Ectodermal cell (in vitro differentiated cells): ENCODE results near the gene BRDT.

Experiments used
- H3K27ac ChIP-seq: 2 replicates; pipeline ENCODE4 v1.7.0; 2013; ENCODE audit warnings: mild to moderate bottlenecking, low read depth, low read length; ENCODE audit not compliant: insufficient read depth, poor library complexity, severe bottlenecking
- H3K27me3 ChIP-seq: 2 replicates; pipeline ENCODE4 v1.7.0; 2013; ENCODE audit warnings: mild to moderate bottlenecking, low read length; ENCODE audit not compliant: insufficient read depth, control insufficient read depth, poor library complexity, severe bottlenecking
- H3K36me3 ChIP-seq: one replicate; pipeline ENCODE4 v1.7.0; 2013; ENCODE audit warnings: low read length; ENCODE audit not compliant: control insufficient read depth, insufficient read depth
- H3K4me1 ChIP-seq: one replicate; pipeline ENCODE4 v1.7.0; 2013; ENCODE audit warnings: low read length; ENCODE audit not compliant: control insufficient read depth, insufficient read depth
- H3K4me3 ChIP-seq: 2 replicates; pipeline ENCODE4 v1.7.0; 2013; ENCODE audit warnings: low read depth, low read length, control low read depth; ENCODE audit not compliant: insufficient read depth
- H3K9me3 ChIP-seq: 2 replicates; pipeline ENCODE4 v1.7.0; 2013; ENCODE audit warnings: mild to moderate bottlenecking, low read length, moderate library complexity; ENCODE audit not compliant: control insufficient read depth
- WGBS, 2 experiments: methylation state at CpG; one replicate each; pipeline ENCODE4 v1.1.7; 2013; ENCODE audit warnings: missing lambda C conversion rate in 2 of 2; 5-methylcytosine and 5-hydroxymethylcytosine counted together

BRDT gene

DNA sequence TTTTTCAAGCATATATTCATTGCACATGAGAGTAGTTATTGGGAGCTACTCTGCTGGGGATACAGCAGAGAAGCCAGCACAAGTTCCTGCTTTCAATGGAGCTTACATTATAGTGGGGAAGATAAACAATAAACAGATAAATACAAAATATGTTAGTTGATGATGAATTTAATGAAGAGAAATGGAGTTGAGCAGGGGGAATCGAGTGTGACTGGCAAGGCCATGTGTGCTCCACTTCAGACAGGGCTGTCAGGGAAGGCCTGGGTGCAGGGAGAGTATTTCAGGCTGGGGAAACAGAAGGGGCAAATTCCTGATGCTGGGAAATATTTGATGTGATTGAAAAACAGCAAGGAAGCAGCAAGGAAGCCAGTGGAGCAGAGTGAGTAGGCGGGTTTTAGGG, 21.2 kb upstream of the BRDT start:
- WGBS, 2 experiments: 94 to 96% methylated on average over 2 of the region's 2 CpGs
- Histone ChIP-seq H3K9me3 (no peaks in the 10 kb centered on the region), H3K4me3 (no peak overlapping the region), H3K27me3 (no peaks in the 10 kb centered on the region), H3K4me1 (no peaks in the 10 kb centered on the region), H3K36me3 (no peaks in the 10 kb centered on the region), H3K27ac (no peak overlapping the region)

GRCh38 chr1:91929250-91929649, 20.0 kb upstream of the BRDT start:
- H3K27ac ChIP-seq: peak overlapping the region; percentile 33
- H3K27me3 ChIP-seq: no peaks in the 10 kb centered on the region
- no peaks in the 10 kb centered on the region for H3K9me3 ChIP-seq
- WGBS, 2 experiments: 62% methylated on average over 2 of the region's 2 CpGs
- H3K4me3 ChIP-seq: no peak overlapping the region
- no peaks in the 10 kb centered on the region for H3K36me3 ChIP-seq
- no peaks in the 10 kb centered on the region for H3K4me1 ChIP-seq

DNA sequence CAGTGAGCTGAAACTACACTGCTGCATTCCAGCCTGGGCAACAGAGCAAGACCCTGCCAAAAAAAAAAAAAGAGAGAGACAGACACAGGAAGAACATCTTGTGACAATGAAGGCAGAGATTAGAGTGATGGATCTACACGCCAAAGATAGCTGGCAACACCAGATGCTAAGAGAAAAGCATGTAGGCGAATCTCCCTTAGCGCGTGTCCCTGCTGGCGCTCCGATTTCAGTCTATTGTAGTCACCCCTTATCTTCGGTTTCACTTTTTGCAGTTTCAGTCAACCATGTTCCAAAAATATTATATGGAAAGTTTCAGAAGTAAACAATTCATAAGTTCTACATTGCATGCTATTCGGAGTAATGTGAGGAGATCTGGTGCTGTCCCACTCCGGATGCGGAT, 11.6 kb upstream of the BRDT start:
- Histone ChIP-seq H3K4me1 (no peaks in the 10 kb centered on the region), H3K36me3 (no peaks in the 10 kb centered on the region), H3K27ac (no peak overlapping the region), H3K27me3 (no peaks in the 10 kb centered on the region), H3K9me3 (no peaks in the 10 kb centered on the region), H3K4me3 (no peak overlapping the region)
- whole genome bisulfite sequencing, 2 experiments: 96 to 97% methylated on average over 10 of the region's 10 CpGs

DNA sequence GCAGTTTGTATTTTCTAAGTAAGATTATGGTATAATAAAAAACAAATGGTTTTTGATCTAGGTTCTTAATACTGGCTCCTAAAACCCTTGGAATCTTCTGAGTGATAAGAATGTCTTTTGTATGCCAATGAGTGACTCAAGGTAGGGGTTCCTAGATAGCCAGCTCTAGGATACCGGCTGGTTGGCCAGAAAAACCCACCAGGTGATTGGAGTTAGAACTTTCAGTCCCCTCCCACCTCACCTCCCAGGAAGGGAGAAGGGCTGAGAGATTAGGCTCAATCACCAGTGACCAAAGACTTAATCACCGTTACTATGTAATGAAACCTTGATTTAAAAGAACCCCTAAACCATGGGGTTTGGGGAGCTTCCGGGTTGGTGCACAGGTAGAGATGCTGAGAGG, 8.7 kb upstream of the BRDT start:
- no peaks in the 10 kb centered on the region for H3K9me3 ChIP-seq
- no peaks in the 10 kb centered on the region for H3K27me3 ChIP-seq
- no peaks in the 10 kb centered on the region for H3K4me1 ChIP-seq
- 88 to 90% methylated on average over 3 of the region's 3 CpGs for WGBS, 2 experiments
- no peak overlapping the region for H3K4me3 ChIP-seq
- H3K36me3 ChIP-seq: no peaks in the 10 kb centered on the region
- H3K27ac ChIP-seq: no peak overlapping the region

DNA sequence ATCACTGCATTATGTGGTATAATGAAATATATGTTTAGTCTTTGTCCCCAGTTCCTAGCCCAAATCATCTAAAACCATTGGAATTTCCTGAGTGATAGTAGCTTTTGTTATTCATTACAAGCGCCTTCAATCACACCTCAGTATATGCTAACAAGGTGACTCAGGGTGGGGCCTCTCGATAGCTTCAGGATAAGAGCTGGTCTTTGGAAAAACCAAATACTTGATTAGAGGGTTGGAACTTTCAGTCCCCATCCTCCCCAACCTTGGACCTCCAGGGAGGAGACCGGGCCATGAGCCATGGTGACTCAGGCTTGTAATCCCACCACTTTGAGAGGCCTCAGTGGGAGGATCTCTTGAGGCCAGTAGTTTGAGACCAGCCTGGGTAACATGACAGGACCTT, 5.1 kb upstream of the BRDT start:
- H3K9me3 ChIP-seq: no peaks in the 10 kb centered on the region
- H3K27me3 ChIP-seq: no peaks in the 10 kb centered on the region
- WGBS, 2 experiments: 74% methylated on average over 2 to 3 of the region's 3 CpGs

GRCh38 chr1:91948097-91948496, 1.1 kb upstream of the BRDT start:
- 92 to 93% methylated on average over 4 of the region's 4 CpGs for WGBS, 2 experiments
- Histone ChIP-seq H3K9me3 (no peaks in the 10 kb centered on the region), H3K4me3 (no peak overlapping the region), H3K36me3 (no peaks in the 10 kb centered on the region), H3K27ac (no peak overlapping the region), H3K27me3 (no peaks in the 10 kb centered on the region), H3K4me1 (no peaks in the 10 kb centered on the region)

More for the DNA sequence above, 5.1 kb upstream of the BRDT start:
- Histone ChIP-seq H3K4me3 (no peak overlapping the region), H3K4me1 (no peaks in the 10 kb centered on the region), H3K27ac (no peak overlapping the region), H3K36me3 (no peaks in the 10 kb centered on the region)

GRCh38 chr1:91948501-91949355, 473 bp upstream of the BRDT start:
- Histone ChIP-seq H3K36me3 (no peaks in the 10 kb centered on the region), H3K27me3 (no peaks in the 10 kb centered on the region), H3K4me1 (no peaks in the 10 kb centered on the region), H3K4me3 (no peak overlapping the region), H3K9me3 (no peaks in the 10 kb centered on the region), H3K27ac (no peak overlapping the region)
- WGBS, 2 experiments: 93 to 95% methylated on average over 28 to 29 of the region's 29 CpGs

GRCh38 chr1:91952187-91952586, 3.0 kb downstream of the BRDT start:
- H3K27ac ChIP-seq: no peak overlapping the region
- no peaks in the 10 kb centered on the region for H3K36me3 ChIP-seq
- 43 to 48% methylated on average over 2 of the region's 2 CpGs for WGBS, 2 experiments
- no peaks in the 10 kb centered on the region for H3K27me3 ChIP-seq
- H3K9me3 ChIP-seq: no peaks in the 10 kb centered on the region
- no peak overlapping the region for H3K4me3 ChIP-seq
- H3K4me1 ChIP-seq: no peaks in the 10 kb centered on the region

- no peak overlapping the region for H3K27ac ChIP-seq
Measured at GRCh38 chr1:91958926-91959325, 9.7 kb downstream of the BRDT start.

DNA sequence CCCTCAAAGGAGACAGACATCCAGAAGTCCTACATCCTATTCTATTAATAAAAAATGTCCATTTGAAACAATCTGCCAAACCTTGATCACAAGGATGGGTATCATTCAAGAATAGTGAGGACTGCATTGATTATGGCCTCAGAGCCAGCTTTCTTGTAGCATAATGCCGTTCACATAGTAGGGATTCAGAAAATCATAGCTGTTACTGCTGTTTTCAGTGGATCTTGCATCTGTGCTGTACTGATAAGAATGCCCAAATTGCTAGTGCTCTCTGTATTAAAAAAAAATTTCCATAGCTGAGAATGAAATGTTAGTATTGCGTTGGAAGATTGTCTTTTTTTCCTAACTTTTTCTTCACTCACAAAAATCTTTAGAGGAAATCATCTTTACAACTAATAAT, 19.1 kb downstream of the BRDT start:
- Histone ChIP-seq H3K4me3 (no peak overlapping the region), H3K27me3 (no peaks in the 10 kb centered on the region), H3K4me1 (no peaks in the 10 kb centered on the region), H3K9me3 (no peaks in the 10 kb centered on the region), H3K27ac (no peak overlapping the region), H3K36me3 (no peaks in the 10 kb centered on the region)
- 77 to 89% methylated on average over 1 of the region's 2 CpGs for WGBS, 2 experiments

More at GRCh38 chr1:91958926-91959325, 9.7 kb downstream of the BRDT start:
- H3K27me3 ChIP-seq: no peaks in the 10 kb centered on the region
- no peaks in the 10 kb centered on the region for H3K9me3 ChIP-seq
- H3K4me3 ChIP-seq: no peak overlapping the region
- no peaks in the 10 kb centered on the region for H3K36me3 ChIP-seq
- H3K4me1 ChIP-seq: no peaks in the 10 kb centered on the region
- WGBS, 2 experiments: 90 to 98% methylated on average over 1 to 5 of the region's 5 CpGs
